Stomach (tissue), 9 donors: Measurements from ENCODE around the gene TGM2. TPM values are rescaled to one million over a fixed set of nuclear protein-coding genes. Genes with fewer than 3 reads are reported as not detected.

Source experiments
- DNase-seq, 2 donors: peaks; one replicate each; pipeline versions ENCODE4 v3.0.0 to v3.0.0-alpha.2; 2013 to 2019
- H3K27ac ChIP-seq, 5 donors: fragments of 200-600 bp in 4 of 5; sonication (generic) in 4 of 5; one replicate each; pipeline ENCODE4 v1.5.1; 2013 to 2019; ENCODE audit warnings: mild to moderate bottlenecking in 1 of 5, moderate library complexity in 1 of 5
- H3K27me3 ChIP-seq, 3 donors: fragments of 200-600 bp; sonication (generic); one replicate each; pipeline ENCODE4 v1.5.1; 2017 to 2019; ENCODE audit warnings: mixed run types in 1 of 3
- H3K36me3 ChIP-seq, 4 donors: fragments of 200-600 bp; sonication (generic); 1 replicate in 3 of 4; 2 replicates in 1 of 4; pipeline ENCODE4 v1.5.1; 2016 to 2019
- H3K4me1 ChIP-seq, 4 donors: fragments of 200-600 bp; sonication (generic); one replicate each; pipeline ENCODE4 v1.5.1; 2016 to 2019
- H3K4me3 ChIP-seq, 4 donors: fragments of 200-600 bp; sonication (generic) in 3 of 4; one replicate each; pipeline ENCODE4 v1.5.1; 2016 to 2019; ENCODE audit warnings: mild to moderate bottlenecking in 1 of 4
- H3K9me3 ChIP-seq, 4 donors: fragments of 200-600 bp; sonication (generic); one replicate each; pipeline ENCODE4 v1.5.1; 2016 to 2019
- EP300 ChIP-seq: sonication (generic); formaldehyde crosslinking; IDR thresholded peaks from one replicate; pipeline ENCODE4 v1.6.1; 2017; ENCODE audit warnings: antibody characterized with exemption
- POLR2A ChIP-seq, 4 donors: fragments of 450-650 bp; IDR thresholded peaks; one replicate each; pipeline ENCODE4 v1.6.1; 2016; ENCODE audit warnings: antibody characterized with exemption in 4 of 4, control low read depth in 2 of 4, mild to moderate bottlenecking in 1 of 4, moderate library complexity in 1 of 4
- POLR2AphosphoS5 ChIP-seq, 3 donors: sonication (generic); formaldehyde crosslinking; IDR thresholded peaks; one replicate each; pipeline ENCODE4 v1.6.1; 2016; ENCODE audit warnings: antibody characterized with exemption in 3 of 3
- WGBS, 5 donors: extraction: QIAGEN DNeasy Blood & Tissue Kit in 3 of 5; methylation state at CpG; one replicate each; pipeline versions ENCODE4 v1.1.5 to v1.1.7; 2013 to 2018; 5-methylcytosine and 5-hydroxymethylcytosine counted together
- intact Hi-C: fragments of 100-400 bp; cut with DNase I; formaldehyde crosslinking; loops from one replicate; pipeline ENCODE4 v1.15.1; 2023; ENCODE audit warnings: low total_unique reads
- polyA plus RNA-seq, 3 donors: library from polyadenylated mRNA; stranded (reverse); fragments of 200-250 nt; gene quantifications; one replicate each; pipeline ENCODE4 v1.2.3, GENCODE V29; 2013
- total RNA-seq, 5 donors: library from RNA; depleted of rRNA; stranded (reverse); fragments of >200 nt; gene quantifications; one replicate each; pipeline versions ENCODE4 v1.1.0 to v1.2.3, GENCODE V29; 2014 to 2016
- TF ChIP-seq, protein P1 (sequence below), 7 experiments: fragments of 450-650 bp in 4 of 7; fragments of 200-600 bp in 3 of 7; sonication (generic) in 3 of 7; IDR thresholded peaks; one replicate each; pipeline ENCODE4 v1.5.1; 2016 to 2019; ENCODE audit warnings: antibody characterized with exemption in 7 of 7, control low read depth in 2 of 7, mild to moderate bottlenecking in 1 of 7
- donor health status: healthy with polysubstance abuse.
- donor health status: Bipolar disorder and iron deficiency.
- donor health status: healthy.

TGM2 gene
- total and polyA plus RNA-seq, 8 donors: 16.2 to 195 (median 33.3) TPM

DNA sequence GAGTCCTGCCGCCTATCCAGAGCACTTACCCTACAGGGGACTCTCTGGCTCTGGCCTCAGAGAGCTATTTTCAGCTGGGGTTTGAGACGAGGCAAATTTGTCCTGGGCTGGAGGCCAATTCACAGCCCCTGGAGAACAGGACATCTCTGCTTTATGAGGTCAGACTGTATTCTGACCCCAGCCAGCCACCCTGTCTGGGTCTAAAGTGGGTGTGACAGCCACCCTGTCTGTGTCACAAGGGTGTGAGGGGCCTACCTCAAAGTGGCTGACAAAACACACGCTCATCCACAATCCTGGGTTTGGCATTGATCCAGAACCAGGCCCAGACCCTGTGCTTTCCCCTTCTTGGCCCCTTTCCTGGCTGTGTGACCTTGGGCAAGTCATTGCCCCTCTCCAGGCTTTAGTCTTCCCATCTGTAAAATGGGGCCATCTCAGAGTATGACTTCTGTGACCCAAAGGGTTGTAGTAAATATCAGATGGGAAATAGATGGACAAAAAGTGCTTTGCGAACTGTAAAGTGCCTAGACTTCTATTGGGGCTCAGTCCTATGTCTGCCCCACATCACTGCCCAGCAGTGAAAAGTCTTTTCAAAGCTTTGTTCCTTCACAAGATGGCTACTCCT lies 44.1 kb upstream of the TGM2 start:
- no peaks in the 10 kb centered on the region for H3K36me3 ChIP-seq
- H3K4me3 ChIP-seq: no peak overlapping the region
- H3K4me1 ChIP-seq: peaks cover 0 to 5% (median 2%) of the 10 kb centered on the region in 4 donors
- no peak for TF ChIP-seq EP300
- no peak for TF ChIP-seq POLR2AphosphoS5 (IDR thresholded peaks at IDR 0.05)
- no peak for TF ChIP-seq POLR2A (IDR thresholded peaks at IDR 0.05)
- TF ChIP-seq, protein P1, sequence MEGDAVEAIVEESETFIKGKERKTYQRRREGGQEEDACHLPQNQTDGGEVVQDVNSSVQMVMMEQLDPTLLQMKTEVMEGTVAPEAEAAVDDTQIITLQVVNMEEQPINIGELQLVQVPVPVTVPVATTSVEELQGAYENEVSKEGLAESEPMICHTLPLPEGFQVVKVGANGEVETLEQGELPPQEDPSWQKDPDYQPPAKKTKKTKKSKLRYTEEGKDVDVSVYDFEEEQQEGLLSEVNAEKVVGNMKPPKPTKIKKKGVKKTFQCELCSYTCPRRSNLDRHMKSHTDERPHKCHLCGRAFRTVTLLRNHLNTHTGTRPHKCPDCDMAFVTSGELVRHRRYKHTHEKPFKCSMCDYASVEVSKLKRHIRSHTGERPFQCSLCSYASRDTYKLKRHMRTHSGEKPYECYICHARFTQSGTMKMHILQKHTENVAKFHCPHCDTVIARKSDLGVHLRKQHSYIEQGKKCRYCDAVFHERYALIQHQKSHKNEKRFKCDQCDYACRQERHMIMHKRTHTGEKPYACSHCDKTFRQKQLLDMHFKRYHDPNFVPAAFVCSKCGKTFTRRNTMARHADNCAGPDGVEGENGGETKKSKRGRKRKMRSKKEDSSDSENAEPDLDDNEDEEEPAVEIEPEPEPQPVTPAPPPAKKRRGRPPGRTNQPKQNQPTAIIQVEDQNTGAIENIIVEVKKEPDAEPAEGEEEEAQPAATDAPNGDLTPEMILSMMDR (IDR thresholded peaks at IDR 0.05): no peak
- no peaks in the 10 kb centered on the region for H3K9me3 ChIP-seq
- H3K27me3 ChIP-seq: no peaks in the 10 kb centered on the region
- intact Hi-C loops: no loop called here
- DNase-seq: peak in 1 of 2 donors; percentile 53
- H3K27ac ChIP-seq: no peak overlapping the region
- 59 to 79% (median 71%) methylated on average over 4 of the region's 4 CpGs for WGBS, 5 donors

DNA sequence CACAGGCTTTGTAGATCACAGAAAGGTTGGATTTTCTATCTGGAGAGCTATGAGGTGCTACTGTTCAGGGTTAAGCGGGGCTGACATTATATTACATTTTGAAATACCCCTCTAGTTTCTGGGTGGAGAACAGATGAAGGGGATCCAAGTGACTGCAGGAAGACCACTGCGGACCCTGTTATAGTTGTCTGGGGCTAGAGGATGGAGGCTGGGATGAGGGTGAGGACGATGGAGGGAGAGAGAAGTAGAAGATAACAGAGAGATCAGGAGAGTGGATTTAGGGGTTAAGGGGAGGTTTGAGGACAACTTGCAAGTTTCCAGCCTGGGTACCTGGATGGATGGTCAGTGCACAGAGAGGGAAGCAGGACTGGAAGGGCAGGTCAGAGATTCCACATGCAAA lies 43.5 kb upstream of the TGM2 start:
- Histone ChIP-seq H3K9me3 (no peaks in the 10 kb centered on the region), H3K36me3 (no peaks in the 10 kb centered on the region), H3K27ac (no peak overlapping the region), H3K27me3 (no peaks in the 10 kb centered on the region), H3K4me3 (no peak overlapping the region), H3K4me1 (peaks cover 0 to 5% (median 2%) of the 10 kb centered on the region in 4 donors)
- WGBS, 5 donors: 86 to 93% (median 88%) methylated on average over 3 of the region's 3 CpGs
- intact Hi-C loops: no loop called here
- TF ChIP-seq POLR2AphosphoS5 (IDR thresholded peaks at IDR 0.05) (no peak), EP300 (no peak), POLR2A (IDR thresholded peaks at IDR 0.05) (no peak)
- TF ChIP-seq, protein P1 (IDR thresholded peaks at IDR 0.05): no peak
- DNase-seq: no peak

DNA sequence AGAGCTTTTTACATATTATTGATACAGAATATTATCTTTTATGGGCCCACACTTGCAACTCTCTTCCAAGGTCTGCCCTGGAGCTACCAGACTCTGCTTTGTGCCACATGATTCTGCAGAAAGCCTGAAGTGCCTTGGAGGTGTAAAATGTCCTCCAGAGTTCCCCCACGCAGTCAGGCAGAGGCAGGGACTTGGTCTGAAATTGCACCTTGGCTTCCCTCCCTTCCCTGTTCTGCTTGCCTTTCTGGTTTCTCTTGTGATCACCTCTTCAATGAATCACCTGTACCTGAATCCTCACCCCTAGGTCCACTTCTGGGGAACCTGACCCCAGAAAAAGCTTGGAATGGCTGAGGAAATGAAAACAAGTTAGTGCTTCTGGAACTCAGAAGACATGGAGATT lies 43.0 kb upstream of the TGM2 start:
- WGBS, 5 donors: 64 to 91% (median 75%) methylated on average over 1 of the region's 1 CpG
- intact Hi-C loops: no loop called here

DNA sequence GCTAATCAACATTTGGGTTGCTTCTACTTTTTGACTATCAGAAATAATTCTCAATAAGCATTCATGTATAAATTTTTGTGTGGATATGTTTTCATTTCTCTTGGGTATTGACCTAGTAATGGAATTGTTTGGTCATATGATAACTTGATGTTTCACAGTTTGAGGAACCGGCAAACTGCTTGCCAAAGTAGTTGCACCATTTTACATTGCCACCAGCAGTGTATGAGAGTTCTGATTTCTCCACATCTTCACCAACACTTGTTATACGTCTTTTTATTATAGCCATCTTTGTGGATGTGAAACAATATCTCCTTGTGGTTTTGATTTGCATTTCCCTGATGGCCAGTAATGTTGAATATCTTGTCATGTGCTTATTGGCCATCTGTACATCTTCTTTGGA lies 42.6 kb upstream of the TGM2 start:
- H3K27ac ChIP-seq: no peak overlapping the region
- H3K4me1 ChIP-seq: peaks cover 0 to 5% (median 2%) of the 10 kb centered on the region in 4 donors
- 71 to 86% (median 81%) methylated on average over 2 of the region's 2 CpGs for WGBS, 5 donors
- TF ChIP-seq, protein P1 (IDR thresholded peaks at IDR 0.05): no peak
- TF ChIP-seq POLR2A (IDR thresholded peaks at IDR 0.05): no peak
- TF ChIP-seq POLR2AphosphoS5 (IDR thresholded peaks at IDR 0.05): no peak
- no peak for TF ChIP-seq EP300
- no peak for DNase-seq
- intact Hi-C loops: no loop called here
- no peaks in the 10 kb centered on the region for H3K9me3 ChIP-seq
- H3K27me3 ChIP-seq: peaks cover 0 to 2% (median 0%) of the 10 kb centered on the region in 3 donors
- H3K4me3 ChIP-seq: no peak overlapping the region
- no peaks in the 10 kb centered on the region for H3K36me3 ChIP-seq

More for the DNA sequence above, 43.0 kb upstream of the TGM2 start:
- H3K36me3 ChIP-seq: no peaks in the 10 kb centered on the region
- H3K4me3 ChIP-seq: no peak overlapping the region
- DNase-seq: no peak
- no peaks in the 10 kb centered on the region for H3K27me3 ChIP-seq
- no peaks in the 10 kb centered on the region for H3K9me3 ChIP-seq
- peaks cover 0 to 5% (median 2%) of the 10 kb centered on the region in 4 donors for H3K4me1 ChIP-seq
- no peak overlapping the region for H3K27ac ChIP-seq
- TF ChIP-seq EP300 (no peak), POLR2A (IDR thresholded peaks at IDR 0.05) (no peak), POLR2AphosphoS5 (IDR thresholded peaks at IDR 0.05) (no peak)
- TF ChIP-seq, protein P1 (IDR thresholded peaks at IDR 0.05): no peak
